Skeletal muscle satellite cell (primary cell): ENCODE measurements around the gene MTA2.
"Not testable (repeated sequence)": the region's sequence is repeated elsewhere in the genome, so short reads cannot be mapped to it uniquely, and the experiment has no call there.

Source experiments
- H3K27me3 ChIP-seq: 2 replicates; pipeline ENCODE4 v1.7.0; 2013; ENCODE audit warnings: low read length; ENCODE audit not compliant: control insufficient read depth, insufficient read depth
- H3K36me3 ChIP-seq: 2 replicates; pipeline ENCODE4 v1.7.0; 2013; ENCODE audit warnings: mild to moderate bottlenecking, control low read depth, low read length; ENCODE audit not compliant: insufficient read depth
- H3K4me1 ChIP-seq: 2 replicates; pipeline ENCODE4 v1.7.0; 2013; ENCODE audit warnings: low read length; ENCODE audit not compliant: control insufficient read depth, insufficient read depth
- H3K4me2 ChIP-seq: 2 replicates; pipeline ENCODE4 v1.7.0; 2013; ENCODE audit warnings: mild to moderate bottlenecking, low read length
- H3K4me3 ChIP-seq: 2 replicates; pipeline ENCODE4 v1.7.0; 2013; ENCODE audit warnings: low read length
- H3K9ac ChIP-seq: 2 replicates; pipeline ENCODE4 v1.7.0; 2013; ENCODE audit warnings: mild to moderate bottlenecking, low read depth, low read length, moderate library complexity
- H3K9me3 ChIP-seq: replicated peaks from 2 replicates; pipeline ENCODE4 v1.7.0; 2013; ENCODE audit warnings: mild to moderate bottlenecking, control low read depth, low read length

MTA2 gene

DNA sequence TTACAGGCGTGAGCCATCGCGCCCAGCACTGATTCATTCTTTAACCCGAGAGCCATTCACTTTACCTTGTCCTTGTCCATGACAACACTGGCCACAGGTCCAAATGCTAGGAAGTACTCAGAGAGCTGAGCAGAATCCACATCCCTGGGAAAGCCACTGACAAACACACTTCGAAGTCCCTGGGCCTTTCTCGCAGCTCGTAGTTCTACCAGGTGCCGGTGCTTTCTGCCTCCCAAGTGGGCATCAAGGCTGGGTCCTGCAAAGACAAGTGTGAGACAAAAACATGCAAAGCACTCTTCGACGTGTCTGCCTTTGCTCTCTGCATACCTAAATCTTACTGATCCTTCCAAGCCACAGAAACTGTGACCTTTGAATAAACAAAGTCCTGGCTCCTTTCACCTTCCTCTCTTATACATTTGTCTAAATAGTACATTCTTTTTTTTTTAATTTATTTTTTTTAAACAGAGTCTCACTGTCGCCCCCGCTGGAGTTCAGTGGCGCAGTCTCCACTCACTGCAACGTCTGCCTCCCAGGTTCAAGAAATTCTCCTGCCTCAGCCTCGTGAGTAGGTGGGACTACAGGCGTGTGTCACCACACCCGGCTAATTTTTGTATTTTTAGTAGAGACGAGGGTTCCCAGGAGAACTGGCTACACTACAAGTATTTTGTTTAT lies 12.6 kb downstream of the MTA2 start:
- Histone ChIP-seq H3K27me3 (no peaks in the 10 kb centered on the region), H3K4me2 (no peak overlapping the region), H3K4me1 (peaks cover 17% of the 10 kb centered on the region), H3K9me3 (no peaks in the 10 kb centered on the region), H3K4me3 (no peak overlapping the region), H3K36me3 (peaks cover 18% of the 10 kb centered on the region), H3K9ac (no peak overlapping the region)

DNA sequence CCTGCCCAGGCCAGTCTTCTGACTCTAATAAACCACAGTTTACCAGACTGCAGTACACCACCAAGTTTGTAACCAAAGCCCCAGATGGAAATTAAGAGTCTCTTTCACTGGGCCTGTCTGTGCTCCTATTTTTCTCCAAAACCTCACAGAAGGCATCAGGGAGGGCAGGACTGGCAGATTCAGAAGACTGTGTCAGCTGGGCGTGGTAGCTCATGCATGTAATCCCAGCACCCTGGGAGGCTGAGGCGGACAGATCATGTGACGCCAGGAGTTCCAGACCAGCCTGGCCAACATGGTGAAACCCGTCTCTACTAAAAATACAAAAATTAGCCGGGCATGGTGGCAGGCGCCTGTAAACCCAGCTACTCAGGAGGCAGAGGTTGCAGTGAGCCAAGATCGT lies 16.3 kb downstream of the MTA2 start:
- not testable (repeated sequence) for H3K27me3 ChIP-seq, H3K4me2 ChIP-seq, H3K9ac ChIP-seq, H3K9me3 ChIP-seq, H3K4me1 ChIP-seq, H3K4me3 ChIP-seq
- peaks cover 21% of the 10 kb centered on the region for H3K36me3 ChIP-seq

DNA sequence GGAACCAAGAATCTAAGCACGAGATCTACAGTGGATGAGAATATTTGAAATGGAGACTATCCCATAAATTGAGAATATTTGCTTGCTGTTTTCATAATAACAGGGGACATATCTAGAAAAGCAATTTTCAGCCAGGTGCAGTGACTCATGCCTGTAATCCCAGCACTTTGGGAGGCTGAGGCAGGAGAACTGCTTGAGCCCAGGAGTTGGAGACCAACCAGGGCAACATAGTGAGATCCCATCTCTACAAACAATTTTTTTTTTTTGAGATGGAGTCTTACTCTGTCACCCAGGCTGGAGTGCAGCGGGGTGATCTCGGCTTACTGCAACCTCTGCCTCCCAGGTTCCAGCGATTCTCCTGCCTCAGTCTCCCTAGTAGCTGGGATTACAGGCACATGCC lies 19.9 kb downstream of the MTA2 start:
- H3K9ac ChIP-seq, H3K4me1 ChIP-seq, H3K27me3 ChIP-seq, H3K4me2 ChIP-seq, H3K4me3 ChIP-seq, H3K9me3 ChIP-seq: not testable (repeated sequence)
- H3K36me3 ChIP-seq: peaks cover 39% of the 10 kb centered on the region

DNA sequence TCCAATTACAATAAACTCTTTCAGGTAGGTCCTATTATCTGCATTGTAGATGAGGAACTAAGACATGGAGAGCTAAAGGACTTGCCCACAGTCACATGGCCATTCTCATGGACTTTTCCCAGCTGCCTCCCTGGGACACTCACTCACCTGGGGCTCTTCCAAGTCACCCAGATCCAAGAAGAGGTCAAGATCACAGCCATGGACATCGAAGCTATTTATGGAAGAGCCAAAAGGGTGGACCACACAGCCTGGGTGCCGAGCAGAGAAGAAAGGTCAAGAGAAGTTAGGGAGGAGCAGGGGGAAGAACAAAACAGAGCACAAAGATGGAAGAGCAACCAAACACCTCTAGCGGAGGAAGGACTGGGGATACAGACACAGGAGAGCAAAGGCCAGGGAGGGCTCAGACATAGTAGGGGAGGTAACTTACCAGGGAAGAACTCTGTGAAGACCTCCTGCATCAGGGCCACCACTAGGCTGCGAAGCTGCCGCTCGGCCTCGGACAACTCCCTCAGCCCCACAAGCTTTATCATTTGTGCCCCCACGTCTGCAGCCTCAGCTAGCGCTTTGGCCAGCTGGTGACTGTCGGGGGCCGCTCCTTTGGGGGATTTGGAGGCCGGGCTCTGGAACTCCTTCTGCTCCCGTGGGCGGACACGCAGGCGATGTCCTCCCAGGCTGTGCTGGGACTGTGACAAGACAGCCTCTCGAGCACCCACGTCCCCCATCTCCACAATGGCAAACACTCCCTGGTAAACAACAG lies 20.5 kb downstream of the MTA2 start:
- Histone ChIP-seq H3K36me3 (peaks cover 42% of the 10 kb centered on the region), H3K27me3 (no peaks in the 10 kb centered on the region), H3K4me2 (no peak overlapping the region), H3K9ac (no peak overlapping the region), H3K4me1 (no peaks in the 10 kb centered on the region), H3K4me3 (no peak overlapping the region), H3K9me3 (no peaks in the 10 kb centered on the region)

DNA sequence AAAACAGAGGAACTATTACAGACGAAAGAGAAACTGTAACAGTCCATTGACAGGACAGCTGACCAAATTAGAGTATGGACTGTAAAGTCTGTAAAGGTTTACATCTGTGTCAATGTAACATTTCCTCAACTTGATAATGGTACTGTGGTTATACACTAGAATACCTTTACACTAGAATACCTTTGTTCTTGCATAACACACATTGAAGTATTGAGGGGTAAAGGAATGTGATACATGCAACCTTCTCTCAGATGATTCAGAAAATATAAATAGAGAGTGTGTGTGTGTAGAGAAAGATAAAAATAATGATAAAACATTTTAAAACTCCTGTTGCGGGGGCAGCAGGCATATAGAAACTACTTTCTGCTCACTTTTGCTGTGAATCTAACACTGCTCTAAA lies 22.4 kb downstream of the MTA2 start:
- Histone ChIP-seq H3K36me3 (peaks cover 49% of the 10 kb centered on the region), H3K9me3 (no peaks in the 10 kb centered on the region), H3K4me3 (no peak overlapping the region), H3K27me3 (no peaks in the 10 kb centered on the region), H3K9ac (no peak overlapping the region), H3K4me2 (no peak overlapping the region), H3K4me1 (peaks cover 13% of the 10 kb centered on the region)

DNA sequence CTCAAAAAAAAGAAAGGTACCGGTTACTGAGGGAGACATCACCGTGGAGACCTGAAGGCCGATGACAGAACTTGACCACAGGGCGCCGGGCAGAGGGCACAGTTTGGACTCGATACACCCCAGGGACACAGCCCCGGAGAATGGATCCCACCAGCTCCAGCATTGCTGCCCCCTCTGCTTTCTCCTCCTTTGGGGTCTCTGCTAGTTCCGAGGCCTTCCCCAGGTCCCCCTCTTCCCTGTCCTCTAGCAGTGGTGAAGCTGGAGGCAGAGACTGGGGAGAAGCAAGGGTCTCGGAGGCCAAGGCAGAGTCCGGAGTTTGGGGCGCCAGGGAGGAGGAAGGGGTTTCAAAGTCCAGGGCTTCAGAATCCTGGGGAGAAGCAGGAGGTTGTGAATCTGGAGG lies 23.1 kb downstream of the MTA2 start:
- Histone ChIP-seq H3K4me3 (no peak overlapping the region), H3K4me2 (no peak overlapping the region), H3K9me3 (no peaks in the 10 kb centered on the region), H3K9ac (no peak overlapping the region), H3K4me1 (peaks cover 13% of the 10 kb centered on the region), H3K27me3 (no peaks in the 10 kb centered on the region), H3K36me3 (peaks cover 46% of the 10 kb centered on the region)

DNA sequence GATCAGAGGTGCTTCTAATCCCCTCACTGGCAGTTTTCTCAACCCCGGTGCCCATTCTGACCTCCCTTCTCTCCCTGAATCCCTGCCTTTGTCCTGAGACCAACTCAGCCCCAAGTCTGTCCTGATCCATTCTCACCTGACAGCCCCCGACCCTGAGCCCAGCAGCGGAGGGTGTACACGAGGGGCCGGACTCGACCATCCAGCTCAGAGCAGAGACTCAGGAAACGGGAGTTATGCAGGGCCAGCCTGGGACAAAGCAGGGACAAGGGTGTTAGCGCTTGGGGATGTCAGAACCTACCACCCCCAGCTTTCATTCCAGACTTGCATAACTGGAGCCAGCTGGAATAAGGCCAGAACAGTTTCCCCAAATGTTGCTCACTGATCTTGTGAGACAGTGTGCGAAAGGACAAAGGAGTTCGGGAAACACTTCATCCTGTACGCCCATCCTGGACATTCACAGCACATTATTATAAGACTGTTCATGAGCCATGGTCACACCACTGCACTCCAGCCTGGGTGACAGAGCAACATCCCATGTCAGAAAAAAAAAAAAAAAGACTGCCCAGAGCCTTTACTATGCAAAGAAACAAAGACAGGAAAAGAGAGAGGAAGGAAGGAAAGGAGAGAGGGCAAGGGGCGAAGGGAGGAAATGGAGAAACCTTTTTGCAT lies 24.5 kb downstream of the MTA2 start:
- Histone ChIP-seq H3K4me2 (no peak overlapping the region), H3K4me3 (no peak overlapping the region), H3K9me3 (no peaks in the 10 kb centered on the region), H3K9ac (no peak overlapping the region), H3K4me1 (peaks cover 18% of the 10 kb centered on the region), H3K27me3 (no peaks in the 10 kb centered on the region), H3K36me3 (peaks cover 50% of the 10 kb centered on the region)

DNA sequence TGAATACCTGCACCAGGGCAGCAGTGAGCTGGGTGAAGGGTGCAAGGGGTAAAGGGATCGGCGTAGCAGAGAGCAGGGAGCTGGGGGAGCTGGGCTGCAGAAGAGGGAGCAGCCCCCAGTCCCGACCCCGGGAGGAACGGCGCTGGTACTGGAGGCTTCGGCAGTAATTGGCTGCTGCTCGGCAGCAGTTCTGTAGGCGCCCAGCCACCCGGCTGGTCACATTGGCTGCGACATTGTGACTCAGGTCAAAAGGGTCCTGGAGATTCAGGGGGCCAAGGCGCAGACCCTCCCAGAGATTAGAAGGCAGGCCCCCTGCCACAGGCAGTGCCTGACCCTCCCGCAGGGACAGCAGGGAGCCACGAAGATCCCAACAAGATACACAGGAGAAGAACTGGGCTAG lies 25.8 kb downstream of the MTA2 start:
- H3K4me3 ChIP-seq: peak overlapping the region; percentile 77
- H3K27me3 ChIP-seq: no peaks in the 10 kb centered on the region
- peaks cover 54% of the 10 kb centered on the region for H3K36me3 ChIP-seq
- peak overlapping the region; percentile 93 for H3K9ac ChIP-seq
- peak overlapping the region; percentile 93 for H3K4me2 ChIP-seq
- H3K9me3 ChIP-seq: no peaks in the 10 kb centered on the region
- peaks cover 32% of the 10 kb centered on the region for H3K4me1 ChIP-seq

DNA sequence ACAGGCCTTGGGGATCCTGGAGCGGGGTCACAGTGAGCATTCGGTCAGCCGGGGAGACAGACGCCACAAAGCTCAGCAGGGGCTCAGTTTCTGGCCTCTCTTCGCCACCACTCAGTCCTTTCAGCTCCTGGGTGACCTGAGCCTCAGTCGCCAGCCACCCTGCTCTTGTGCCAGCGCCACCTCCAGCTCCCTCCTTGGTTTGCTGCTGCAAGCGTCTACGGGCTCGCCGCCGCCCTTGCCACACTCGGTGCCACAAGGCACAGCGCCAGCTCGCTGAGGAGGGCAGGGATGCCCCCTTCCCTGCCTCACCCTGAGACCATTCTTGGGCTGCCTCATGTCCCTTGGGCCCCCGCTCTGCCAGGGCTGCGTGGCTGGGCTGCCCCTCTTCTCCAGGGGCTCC lies 26.5 kb downstream of the MTA2 start:
- Histone ChIP-seq H3K4me3 (peak overlapping the region; percentile 77), H3K36me3 (peaks cover 59% of the 10 kb centered on the region), H3K9me3 (no peaks in the 10 kb centered on the region), H3K4me1 (peaks cover 33% of the 10 kb centered on the region), H3K27me3 (no peaks in the 10 kb centered on the region), H3K4me2 (peak overlapping the region; percentile 93), H3K9ac (peak overlapping the region; percentile 93)

DNA sequence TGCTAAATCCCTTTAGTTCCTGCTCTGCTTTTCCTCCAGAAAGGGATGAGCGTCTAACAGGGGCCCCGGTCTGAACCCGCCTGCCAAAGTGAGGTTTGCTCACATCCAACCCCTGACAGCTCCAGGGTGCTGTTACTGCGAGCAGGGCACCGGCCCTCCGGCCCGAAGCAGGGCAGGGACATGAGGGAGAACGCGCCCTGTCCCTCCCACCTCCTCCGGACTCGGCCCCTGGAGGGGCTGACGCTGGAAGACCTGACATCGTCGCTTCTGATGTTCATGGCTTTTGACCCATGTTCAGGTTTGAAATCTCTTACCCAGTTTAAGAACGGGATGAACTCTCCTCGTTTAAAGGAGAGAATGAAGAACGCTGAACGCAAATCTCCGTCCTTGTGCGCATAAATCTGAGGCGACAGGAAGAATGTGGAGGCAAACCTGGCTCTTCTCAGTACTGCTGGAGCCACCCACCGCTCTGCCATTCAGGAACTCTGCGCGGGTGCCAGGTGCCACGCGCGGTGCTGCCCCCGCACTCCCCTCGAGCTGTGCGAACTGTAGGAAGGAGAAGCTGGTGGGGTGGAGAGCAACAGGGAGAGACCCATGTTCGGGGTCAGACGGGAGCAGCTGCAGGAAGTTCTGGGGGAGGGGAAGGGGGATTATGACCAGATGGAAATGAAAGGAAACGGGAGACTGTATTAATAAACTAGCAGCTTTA lies 27.1 kb downstream of the MTA2 start:
- H3K9me3 ChIP-seq: no peaks in the 10 kb centered on the region
- H3K9ac ChIP-seq: peak overlapping the region; percentile 93
- H3K4me3 ChIP-seq: peak overlapping the region; percentile 77
- H3K36me3 ChIP-seq: peaks cover 65% of the 10 kb centered on the region
- H3K27me3 ChIP-seq: no peaks in the 10 kb centered on the region
- peak overlapping the region; percentile 93 for H3K4me2 ChIP-seq
- peaks cover 36% of the 10 kb centered on the region for H3K4me1 ChIP-seq

DNA sequence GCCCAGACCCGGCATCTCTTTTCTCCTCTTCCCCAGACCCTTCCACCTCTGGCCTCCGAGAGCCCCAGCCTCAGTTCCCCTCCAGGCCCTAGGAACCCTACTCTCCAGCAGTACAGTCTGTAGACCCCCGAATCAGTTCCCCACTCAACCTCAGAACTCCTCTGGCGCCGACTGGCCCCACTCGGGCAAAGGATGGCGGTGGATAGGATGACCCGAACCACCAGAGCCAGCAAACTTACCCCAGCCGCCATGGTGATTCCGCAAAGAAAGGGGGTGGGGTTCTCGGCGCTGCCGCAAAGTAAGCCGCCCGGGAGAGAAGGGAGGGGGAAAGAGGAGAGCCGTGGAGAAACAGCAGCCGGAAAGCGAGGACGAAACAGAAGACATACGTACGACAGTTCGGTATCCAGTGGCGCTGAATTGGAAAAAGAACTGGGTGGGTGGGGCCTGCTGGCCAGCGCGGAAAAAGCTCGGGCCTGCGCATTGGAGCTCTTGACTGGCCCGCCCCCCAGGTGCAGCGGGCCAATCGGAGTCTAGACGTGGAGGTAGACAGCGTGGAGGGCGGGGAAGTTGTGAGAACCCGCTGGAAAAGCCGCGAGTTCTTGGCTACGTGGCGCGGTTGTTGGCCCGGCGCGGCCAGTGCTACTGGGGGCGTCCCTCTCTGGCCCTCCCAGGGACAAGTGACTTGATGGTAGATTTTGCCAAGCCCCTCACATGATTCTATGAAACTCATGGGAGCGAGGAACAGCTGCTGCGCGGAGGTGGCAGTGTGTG lies 27.9 kb downstream of the MTA2 start, which contains the start of gene EEF1G:
Gene EEF1G (minus strand): TSS at position 300 of the 771 bp plus-strand sequence. CDS start 49 bp downstream, at position 251.
- Histone ChIP-seq H3K27me3 (no peaks in the 10 kb centered on the region), H3K36me3 (peaks cover 70% of the 10 kb centered on the region), H3K4me3 (peak within 1 kb of the TSS; percentile 91), H3K9me3 (no peaks in the 10 kb centered on the region), H3K4me1 (peaks cover 38% of the 10 kb centered on the region), H3K9ac (peak within 1 kb of the TSS; percentile 96), H3K4me2 (peak within 1 kb of the TSS; percentile 93)
